NCI-H524 (cell line): ENCODE data around the gene ERC2.

Experiments
- DNase-seq, 2 experiments: peaks; one replicate each; lab custom pipeline; 2025; lab: John Stamatoyannopoulos, UW

ERC2 gene

GRCh38 chr3:55824406-55824805 is 643.9 kb downstream of the ERC2 start:
- no peak for DNase-seq

DNA sequence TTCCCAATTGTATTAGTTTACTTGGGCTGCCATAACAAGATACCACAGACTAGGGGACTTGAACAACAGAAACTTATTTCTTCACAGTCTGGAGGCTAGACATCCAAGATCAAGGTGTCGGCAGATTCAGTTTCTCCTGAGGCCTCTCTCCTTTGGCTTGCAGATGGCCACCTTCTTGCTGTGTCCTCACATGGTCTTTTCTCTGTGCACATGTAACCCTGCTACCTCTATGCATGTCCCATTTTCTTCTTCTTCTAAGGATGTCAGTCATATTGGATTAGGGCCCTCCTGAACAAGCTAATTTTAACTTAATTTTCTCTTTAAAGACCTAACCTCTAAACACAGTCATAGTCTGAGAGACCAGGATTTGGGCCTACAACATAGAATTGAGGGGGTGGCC is 644.4 kb downstream of the ERC2 start:
- DNase-seq, result no peak

- no peak for DNase-seq
Measured at GRCh38 chr3:55823001-55823400, 645.3 kb downstream of the ERC2 start.

- no peak for DNase-seq
Measured at GRCh38 chr3:55819005-55819404, 649.3 kb downstream of the ERC2 start.

DNA sequence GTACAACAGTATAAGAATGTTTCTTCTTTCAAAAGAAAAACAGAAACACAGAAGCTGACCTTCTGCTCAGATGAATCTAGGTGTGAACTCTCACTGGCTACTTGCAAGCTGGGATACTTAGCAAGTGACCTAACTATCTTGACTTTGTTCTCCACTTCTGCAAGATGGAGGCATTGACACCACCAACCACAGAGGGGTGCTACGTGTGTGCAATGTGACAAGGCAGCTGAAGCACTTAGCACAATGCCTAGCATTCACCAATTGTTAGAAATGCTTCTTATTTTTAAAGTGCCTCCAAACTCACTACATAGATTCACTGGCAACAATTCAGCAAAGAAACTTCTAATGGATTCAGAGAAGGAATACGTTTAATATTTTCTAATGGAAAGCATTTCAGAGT is 649.8 kb downstream of the ERC2 start:
- no peak for DNase-seq

DNA sequence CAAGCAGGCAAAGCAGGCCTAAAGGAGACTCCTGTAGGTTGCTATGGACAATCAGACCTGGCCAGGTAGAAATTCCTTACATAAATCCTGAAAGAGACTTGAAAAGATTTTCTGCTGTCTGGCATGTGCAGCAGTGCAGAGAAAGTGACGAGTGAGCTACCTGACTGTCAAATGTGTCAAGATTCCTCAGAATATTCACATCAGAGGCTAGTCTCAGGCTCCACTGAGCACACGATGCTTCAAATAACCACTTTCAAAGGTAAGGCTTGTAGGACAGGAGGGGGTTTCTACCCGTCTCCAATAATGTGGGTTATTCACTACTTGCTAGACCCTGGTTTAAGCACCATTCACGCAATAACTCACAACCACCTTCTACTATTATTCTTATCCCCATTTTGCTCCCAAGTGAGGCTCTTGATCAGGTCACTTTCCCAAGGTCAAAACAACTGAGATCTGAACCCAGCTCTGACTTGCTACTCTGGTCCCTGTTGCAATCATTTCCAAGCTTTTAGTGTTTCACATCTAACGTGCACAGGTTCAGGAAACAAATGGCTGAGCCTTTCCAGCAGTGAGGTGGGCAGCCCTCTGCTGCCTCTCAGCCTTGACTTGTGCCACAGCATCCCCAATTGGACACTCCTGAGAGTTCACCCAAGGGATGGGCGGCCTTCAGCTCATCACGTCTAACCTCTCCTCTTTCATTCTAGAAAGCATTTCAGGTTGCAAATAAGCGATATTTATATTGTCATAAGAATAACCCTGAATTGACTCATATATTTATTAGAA is 651.3 kb downstream of the ERC2 start:
- no peak for DNase-seq

- no peak for DNase-seq
Measured at GRCh38 chr3:55815262-55815661, 653.0 kb downstream of the ERC2 start.

DNA sequence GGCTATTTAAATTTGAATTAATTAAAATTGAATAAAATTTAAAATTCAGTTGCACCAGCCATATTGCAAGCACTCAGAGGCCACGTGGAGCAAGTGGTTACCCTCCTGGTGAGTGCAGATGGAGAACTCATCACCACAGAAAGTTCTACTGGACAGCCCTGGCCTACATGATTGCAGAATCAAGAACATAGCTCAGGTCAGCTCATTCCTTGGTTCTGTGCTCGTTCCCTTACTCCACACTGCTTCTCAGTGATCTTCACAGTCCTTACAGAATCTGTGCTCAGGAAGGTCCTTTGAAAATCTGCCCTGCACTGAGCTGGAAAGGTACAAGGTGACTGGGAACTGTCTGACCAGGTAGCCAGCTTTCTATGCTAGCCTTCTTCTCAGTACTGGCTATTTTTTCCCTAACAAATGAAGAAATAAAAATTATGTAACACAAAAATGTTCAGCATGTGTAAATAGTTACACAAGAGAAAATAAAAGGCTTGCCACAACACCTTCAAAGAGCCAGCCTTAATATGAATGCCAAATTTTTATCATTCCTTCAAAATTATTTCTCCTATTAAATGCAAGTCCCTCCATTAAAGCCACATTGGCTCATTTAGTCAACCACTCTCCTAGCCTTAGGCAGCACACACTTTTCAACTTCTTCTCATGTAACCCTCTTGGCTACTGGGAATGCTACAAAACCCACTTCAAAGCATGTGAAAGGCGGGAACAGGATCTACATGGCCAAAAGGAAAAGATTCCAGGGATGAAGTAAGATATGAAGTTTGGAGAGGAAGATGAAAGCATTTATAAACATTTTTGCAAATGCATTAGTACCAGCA is 654.8 kb downstream of the ERC2 start:
- DNase-seq, result no peak

- no peak for DNase-seq
Measured at GRCh38 chr3:55812394-55813013, 655.8 kb downstream of the ERC2 start.

DNA sequence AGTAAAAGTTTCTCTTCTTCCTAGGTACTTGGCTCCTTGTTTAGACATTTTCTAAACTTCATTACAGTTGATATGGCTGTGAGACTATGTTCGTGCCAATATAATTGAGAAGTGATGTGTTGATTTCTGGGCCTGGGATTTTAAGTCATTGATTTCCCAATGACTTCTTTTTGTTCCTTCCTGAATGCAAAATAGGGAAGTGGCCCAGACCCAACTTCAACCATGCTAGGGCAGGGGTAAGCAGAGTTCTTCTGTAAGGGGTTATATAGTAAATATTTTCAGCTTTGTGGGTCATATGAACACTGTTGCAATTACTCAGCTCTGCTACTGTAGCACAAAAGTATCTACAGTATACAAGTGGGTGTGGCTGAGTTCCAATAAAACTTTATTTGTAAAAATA is 661.1 kb downstream of the ERC2 start:
- DNase-seq, result no peak

DNA sequence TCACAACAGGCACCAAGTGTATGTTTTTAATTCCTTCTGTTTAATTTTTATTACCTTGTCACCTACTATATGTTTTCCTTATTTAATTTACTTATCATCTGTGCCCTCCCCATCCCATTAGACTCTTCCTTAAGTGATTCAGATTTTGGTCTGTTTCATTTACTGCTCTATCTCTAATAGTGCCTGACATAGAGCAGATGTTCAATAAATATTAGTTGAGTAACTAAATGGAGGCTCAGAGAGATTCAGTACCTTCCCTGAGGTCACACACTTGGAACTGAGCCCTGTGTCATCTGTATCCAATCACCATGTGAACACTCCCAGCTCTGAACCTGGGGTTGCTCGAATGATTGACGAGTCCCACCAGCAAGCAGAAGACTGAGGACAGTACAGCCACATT is 663.1 kb downstream of the ERC2 start:
- no peak for DNase-seq

DNA sequence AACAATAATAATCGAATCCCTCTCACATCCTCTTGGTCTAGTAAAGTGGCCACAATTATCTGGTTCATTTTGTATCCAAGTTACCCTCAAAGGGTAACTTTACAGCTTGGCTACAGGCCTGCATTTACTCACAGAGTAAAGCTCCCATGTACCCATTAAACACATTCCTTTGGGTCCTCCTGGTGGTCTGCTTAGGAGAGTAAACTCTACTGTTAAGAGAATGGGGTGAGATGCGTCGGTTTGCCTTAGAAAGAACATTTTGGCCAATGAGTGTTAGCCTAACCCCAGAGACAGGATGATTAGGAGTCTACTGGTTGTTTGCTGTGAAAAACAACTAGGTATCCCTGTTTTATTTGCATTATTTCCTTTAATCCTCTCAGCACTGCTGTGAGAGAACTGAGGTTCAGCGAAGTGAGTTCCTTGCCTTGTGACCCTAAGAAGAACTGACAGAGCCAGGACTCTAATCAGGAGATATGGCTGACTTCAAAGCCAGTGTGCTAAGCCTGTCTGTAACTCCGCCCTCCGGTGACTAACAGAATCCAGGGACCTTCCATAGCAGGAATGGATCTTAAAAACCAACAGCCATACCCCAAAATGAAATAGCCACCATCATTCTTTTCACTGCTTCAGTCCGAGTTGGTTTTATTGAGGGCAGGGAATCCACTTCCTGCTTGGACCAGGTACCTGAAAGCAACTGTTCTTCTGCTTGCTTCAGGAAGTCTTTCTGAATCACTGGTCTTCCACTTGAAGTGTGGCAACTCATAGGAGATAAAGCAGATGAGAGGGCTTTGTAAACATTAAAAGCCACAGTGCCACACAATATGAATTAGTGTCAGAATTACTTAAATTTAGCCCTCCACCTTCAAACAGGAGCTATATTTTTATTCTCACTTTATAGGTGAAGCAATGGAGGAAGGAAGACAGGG is 663.8 kb downstream of the ERC2 start:
- no peak for DNase-seq

DNA sequence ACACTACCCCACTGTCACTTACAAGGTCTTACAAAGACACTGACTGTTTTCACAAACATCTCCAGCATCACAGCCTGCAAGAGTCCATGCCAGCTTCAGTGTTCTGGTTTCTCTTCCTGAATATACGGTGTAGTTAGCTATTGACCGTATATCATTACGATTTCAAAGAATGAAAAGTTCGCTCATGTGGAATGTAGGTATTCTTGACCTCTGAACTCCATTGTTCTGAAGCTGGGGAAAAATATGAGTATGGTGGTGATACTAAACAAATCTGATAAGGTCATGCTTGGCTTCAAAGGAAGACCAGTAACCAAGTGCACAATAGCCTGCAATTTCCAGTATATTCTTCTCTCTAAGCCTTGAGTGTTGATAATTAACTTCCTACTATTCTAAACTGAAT is 665.5 kb downstream of the ERC2 start:
- DNase-seq, result no peak

- DNase-seq, result no peak
Measured at GRCh38 chr3:55801676-55802075, 666.6 kb downstream of the ERC2 start.

GRCh38 chr3:55801068-55801467 is 667.2 kb downstream of the ERC2 start:
- no peak for DNase-seq

DNA sequence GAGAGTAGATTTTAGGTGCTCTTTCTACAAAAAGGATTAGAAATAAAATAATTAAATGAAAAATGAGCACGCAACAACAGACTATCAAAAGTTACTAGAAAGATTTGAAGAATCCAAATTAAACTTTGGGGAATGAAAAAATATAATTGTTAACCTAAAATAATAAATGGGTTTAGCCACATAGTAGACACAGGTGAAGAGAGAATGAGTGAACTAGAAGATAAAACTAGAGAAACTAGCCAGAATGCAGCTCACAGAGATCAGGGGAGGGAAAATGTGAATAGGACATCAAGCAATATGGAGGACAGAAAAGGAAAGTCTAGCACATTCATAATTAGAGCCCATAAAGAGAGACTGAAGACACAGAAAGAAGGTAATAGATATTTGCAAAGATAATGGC is 670.5 kb downstream of the ERC2 start:
- DNase-seq, result no peak

GRCh38 chr3:55797084-55797483 is 671.2 kb downstream of the ERC2 start:
- DNase-seq, result no peak

DNA sequence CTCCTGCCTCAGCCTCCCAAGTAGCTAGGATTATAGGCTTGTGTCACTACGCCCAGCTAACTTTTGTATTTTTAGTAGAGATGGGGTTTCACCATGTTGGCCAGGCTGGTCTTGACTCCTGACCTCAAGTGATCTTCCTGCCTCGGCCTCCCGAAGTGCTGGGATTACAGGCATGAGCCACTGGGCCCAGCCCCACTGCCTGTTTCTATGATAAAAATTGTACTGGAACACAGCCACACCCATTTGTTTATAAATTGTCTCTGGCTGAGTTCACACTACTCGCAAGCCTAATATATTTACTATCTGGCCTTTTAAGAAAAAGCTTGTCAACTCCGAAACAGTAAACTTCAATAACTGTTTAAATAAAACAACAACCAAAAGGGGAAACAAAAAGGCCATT is 671.7 kb downstream of the ERC2 start:
- no peak for DNase-seq

DNA sequence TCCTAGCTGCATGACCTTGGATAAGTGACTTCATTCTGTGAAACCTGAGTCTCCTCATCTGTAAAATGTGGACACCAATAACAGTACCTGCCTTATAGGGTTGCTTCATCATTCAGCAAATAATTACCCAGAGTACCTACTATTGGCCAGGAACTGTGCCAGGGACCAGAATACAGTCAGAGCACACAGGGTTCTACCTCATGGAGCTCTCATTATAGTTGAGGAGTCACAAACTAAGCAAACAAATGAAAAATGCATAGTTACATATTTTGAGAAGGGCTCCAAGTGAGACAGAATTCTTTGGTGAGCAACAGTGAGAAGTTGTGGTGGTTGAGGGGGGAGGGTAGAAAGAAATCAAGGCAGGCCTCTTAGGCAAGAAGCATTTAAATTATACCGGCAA is 672.5 kb downstream of the ERC2 start:
- no peak for DNase-seq

DNA sequence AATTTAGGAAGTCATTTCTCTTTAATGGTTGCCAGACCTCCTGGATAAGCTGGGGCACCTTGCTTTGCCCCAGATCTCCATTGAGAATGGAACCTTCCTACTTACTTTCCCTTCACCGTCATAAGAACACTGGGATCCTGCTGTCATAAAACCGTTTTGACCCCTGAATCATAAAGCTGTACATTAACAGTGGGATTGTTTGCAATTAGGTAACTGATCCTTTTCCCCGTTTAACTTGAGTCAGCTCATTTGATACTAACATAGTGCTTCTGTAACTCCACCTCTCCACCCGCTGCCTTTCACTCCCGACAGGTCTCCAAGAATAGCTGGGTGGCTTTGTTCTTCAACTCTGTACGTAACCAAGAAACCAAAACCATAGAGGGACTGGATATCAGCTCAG is 673.0 kb downstream of the ERC2 start:
- DNase-seq, result no peak

DNA sequence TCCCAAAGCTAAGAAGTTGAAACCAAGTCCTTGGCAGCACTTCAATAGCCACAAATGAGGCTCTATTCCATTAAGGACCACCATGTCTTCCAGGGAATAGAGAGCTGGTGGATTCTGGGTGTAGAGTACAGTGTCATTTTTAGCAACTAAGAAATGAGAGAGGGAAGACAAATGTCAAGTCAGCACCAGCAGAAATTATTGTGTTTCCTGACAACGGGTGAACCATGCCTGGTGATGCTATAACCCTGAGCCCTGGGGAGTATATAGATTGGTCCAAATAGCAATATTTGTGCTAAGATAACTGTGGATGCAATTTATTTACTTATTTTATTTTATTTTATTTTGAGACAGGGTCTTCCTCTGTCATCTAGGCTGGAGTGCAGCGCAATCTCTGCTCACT is 675.5 kb downstream of the ERC2 start:
- DNase-seq, result no peak

DNA sequence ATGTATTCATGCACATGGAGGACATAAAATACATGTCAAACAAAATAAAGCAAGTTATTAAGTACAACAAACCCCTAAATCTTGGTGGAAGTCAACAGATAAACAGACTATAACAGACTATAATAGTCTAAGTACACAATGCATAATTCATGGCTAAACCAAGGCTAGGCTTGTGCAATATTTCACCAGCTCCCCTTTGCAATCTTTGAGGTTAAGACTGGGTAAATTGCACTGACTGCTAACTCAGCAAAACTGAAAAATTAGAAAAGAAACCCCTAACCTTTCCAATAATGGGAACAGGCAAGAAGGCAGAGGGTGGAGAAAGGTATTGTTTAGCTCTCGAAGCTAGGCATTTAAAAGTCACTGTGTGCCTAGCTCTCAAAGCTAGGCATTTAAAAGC is 676.3 kb downstream of the ERC2 start:
- DNase-seq, result no peak
